GM23338 (cell line): Measurements from ENCODE around the gene GRK5. TPM values are rescaled to one million over a fixed set of nuclear protein-coding genes. Genes with fewer than 3 reads are reported as not detected.

Experiments
- ATAC-seq: fragments of 200-7000 bp; cut with Tn5 transposase; 3 replicates; pipeline ENCODE4 v1.9.1; 2020
- DNase-seq: peaks from one replicate; pipeline ENCODE4 v3.0.0-alpha.2; 2015; ENCODE audit warnings: low spot score
- H2AFZ ChIP-seq: fragments of 200-600 bp; sonication (generic); 2 replicates; pipeline ENCODE4 v1.8.0; 2016; ENCODE audit warnings: antibody characterized with exemption, mild to moderate bottlenecking, moderate library complexity
- H3F3A ChIP-seq: fragments of 200-600 bp; sonication (generic); replicated peaks from 2 replicates; pipeline ENCODE4 v1.8.0; 2017; ENCODE audit warnings: antibody characterized with exemption, mixed run types, low read depth
- H3K27ac ChIP-seq: fragments of 200-600 bp; sonication (generic); 2 replicates; pipeline ENCODE4 v1.6.1; 2016; ENCODE audit warnings: low read depth
- H3K27me3 ChIP-seq: fragments of 200-600 bp; sonication (generic); 2 replicates; pipeline ENCODE4 v1.8.0; 2016; ENCODE audit warnings: mild to moderate bottlenecking, mixed run types, moderate library complexity; ENCODE audit not compliant: insufficient read depth
- H3K36me3 ChIP-seq: fragments of 200-600 bp; sonication (generic); 2 replicates; pipeline ENCODE4 v1.8.0; 2016; ENCODE audit warnings: mild to moderate bottlenecking; ENCODE audit not compliant: insufficient read depth
- H3K4me1 ChIP-seq: fragments of 200-600 bp; sonication (generic); 2 replicates; pipeline ENCODE4 v1.8.0; 2016; ENCODE audit warnings: mild to moderate bottlenecking, moderate library complexity; ENCODE audit not compliant: insufficient read depth
- H3K4me2 ChIP-seq: fragments of 200-600 bp; sonication (generic); 2 replicates; pipeline ENCODE4 v1.7.1; 2017; ENCODE audit warnings: mixed run types
- H3K4me3 ChIP-seq: fragments of 200-600 bp; sonication (generic); 2 replicates; pipeline ENCODE4 v1.6.1; 2016; ENCODE audit warnings: mixed run types
- H3K79me2 ChIP-seq: fragments of 200-600 bp; sonication (generic); replicated peaks from 2 replicates; pipeline ENCODE4 v1.8.0; 2017; ENCODE audit warnings: mild to moderate bottlenecking; ENCODE audit not compliant: insufficient read depth
- H3K9me2 ChIP-seq: fragments of 200-600 bp; sonication (generic); 2 replicates; pipeline ENCODE4 v1.8.0; 2017; ENCODE audit not compliant: insufficient read depth
- H4K20me1 ChIP-seq: fragments of 200-600 bp; sonication (generic); replicated peaks from 2 replicates; pipeline ENCODE4 v1.8.0; 2017; ENCODE audit warnings: mild to moderate bottlenecking; ENCODE audit not compliant: insufficient read depth
- H3K27ac Mint-ChIP-seq: 2 replicates; pipeline ENCODE4 v1.8.0; 2020; ENCODE audit warnings: inconsistent platforms, mild to moderate bottlenecking, moderate library complexity, mixed read lengths
- H3K27me3 Mint-ChIP-seq: 3 replicates; pipeline ENCODE4 v1.8.0; 2022; ENCODE audit warnings: low read depth, mild to moderate bottlenecking, moderate library complexity, mixed read lengths, inconsistent platforms; ENCODE audit not compliant: insufficient read depth, poor library complexity
- H3K36me3 Mint-ChIP-seq: 3 replicates; pipeline ENCODE4 v1.8.0; 2021; ENCODE audit warnings: low read depth, mild to moderate bottlenecking, inconsistent platforms, moderate library complexity, mixed read lengths
- H3K4me1 Mint-ChIP-seq: 3 replicates; pipeline ENCODE4 v1.8.0; 2020; ENCODE audit warnings: mild to moderate bottlenecking, inconsistent platforms, mixed read lengths
- H3K4me3 Mint-ChIP-seq: 3 replicates; pipeline ENCODE4 v1.8.0; 2021; ENCODE audit warnings: moderate library complexity, mild to moderate bottlenecking, inconsistent platforms, mixed read lengths
- H3K9me3 Mint-ChIP-seq: 3 replicates; pipeline ENCODE4 v1.8.0; 2020; ENCODE audit warnings: moderate library complexity, mild to moderate bottlenecking, inconsistent platforms, mixed read lengths
- CREB1 ChIP-seq: fragments of 250-450 bp; sonication (Bioruptor Pico); IDR thresholded peaks from 2 replicates; pipeline ENCODE4 v1.5.0; 2020; ENCODE audit warnings: low read depth, mild to moderate bottlenecking, moderate library complexity
- EZH2 ChIP-seq: fragments of 200-600 bp; sonication (generic); IDR thresholded peaks from one replicate; pipeline ENCODE4 v1.8.0; 2017; ENCODE audit warnings: antibody characterized with exemption, mild to moderate bottlenecking, low read depth; ENCODE audit not compliant: unreplicated experiment
- EZH2phosphoT487 ChIP-seq: fragments of 200-600 bp; sonication (generic); IDR thresholded peaks from one replicate; pipeline ENCODE4 v1.8.1; 2018; ENCODE audit warnings: antibody characterized with exemption; ENCODE audit not compliant: unreplicated experiment
- JUNB ChIP-seq: IDR thresholded peaks from one replicate; pipeline ENCODE4 v1.6.1; 2016; ENCODE audit warnings: antibody characterized with exemption; ENCODE audit not compliant: unreplicated experiment
- NANOG ChIP-seq: IDR thresholded peaks from 2 replicates; pipeline ENCODE4 v1.6.1; 2016; ENCODE audit warnings: antibody characterized with exemption, borderline replicate concordance
- POLR2AphosphoS5 ChIP-seq: IDR thresholded peaks from 2 replicates; pipeline ENCODE4 v1.6.1; 2016; ENCODE audit warnings: antibody characterized with exemption, low read depth
- STAT1 ChIP-seq: IDR thresholded peaks from one replicate; pipeline ENCODE4 v1.6.1; 2016; ENCODE audit warnings: antibody characterized with exemption; ENCODE audit not compliant: unreplicated experiment
- ZNF114 ChIP-seq: fragments of 250-450 bp; sonication (Bioruptor Pico); IDR thresholded peaks from 2 replicates; pipeline ENCODE4 v1.5.0; 2020; ENCODE audit warnings: mild to moderate bottlenecking, moderate library complexity
- ZNF331 ChIP-seq: fragments of 250-450 bp; sonication (Bioruptor Pico); IDR thresholded peaks from 2 replicates; pipeline ENCODE4 v1.5.0; 2020; ENCODE audit warnings: low read depth, mild to moderate bottlenecking, moderate library complexity
- ZNF462 ChIP-seq: fragments of 250-450 bp; sonication (Bioruptor Pico); IDR thresholded peaks from 2 replicates; pipeline ENCODE4 v1.5.0; 2020; ENCODE audit warnings: mild to moderate bottlenecking, moderate library complexity
- polyA plus RNA-seq: library from polyadenylated mRNA; unstranded; fragments of >200 nt; fragmentation: Nextera tagmentation; extraction: Ambion mirVana; gene quantifications from 2 replicates; pipeline ENCODE4 v1.2.1, GENCODE V29; 2016
- total RNA-seq: library from RNA; depleted of rRNA; stranded (reverse); fragments of >200 nt; shearing (Covaris generic); gene quantifications from 2 replicates; pipeline ENCODE4 v1.2.3, GENCODE V29; 2014

GRK5 gene
- total and polyA plus RNA-seq, 2 experiments from 2014 or later = 0.53 to 2.0 TPM

DNA sequence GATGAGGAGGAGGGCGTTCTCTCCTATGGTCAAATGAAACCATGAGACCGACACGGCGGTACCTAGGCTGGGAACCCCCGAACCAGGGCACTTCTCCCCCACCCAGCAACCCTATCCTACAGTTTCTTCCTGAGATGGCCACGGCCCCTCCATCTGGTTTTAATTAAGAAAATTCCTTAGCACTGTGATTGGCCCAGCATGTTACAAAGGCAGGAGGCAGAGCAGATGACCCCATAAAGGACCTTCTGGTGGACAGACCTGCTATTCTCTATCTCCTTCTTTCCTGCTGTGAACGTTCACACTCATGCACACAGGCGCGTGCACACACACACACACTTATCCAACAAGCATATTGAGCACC lies 205.7 kb downstream of the GRK5 start (continued):
- no peak for TF ChIP-seq EZH2phosphoT487
- TF ChIP-seq ZNF114 (CRISPR knock-in tag) = no peak

DNA sequence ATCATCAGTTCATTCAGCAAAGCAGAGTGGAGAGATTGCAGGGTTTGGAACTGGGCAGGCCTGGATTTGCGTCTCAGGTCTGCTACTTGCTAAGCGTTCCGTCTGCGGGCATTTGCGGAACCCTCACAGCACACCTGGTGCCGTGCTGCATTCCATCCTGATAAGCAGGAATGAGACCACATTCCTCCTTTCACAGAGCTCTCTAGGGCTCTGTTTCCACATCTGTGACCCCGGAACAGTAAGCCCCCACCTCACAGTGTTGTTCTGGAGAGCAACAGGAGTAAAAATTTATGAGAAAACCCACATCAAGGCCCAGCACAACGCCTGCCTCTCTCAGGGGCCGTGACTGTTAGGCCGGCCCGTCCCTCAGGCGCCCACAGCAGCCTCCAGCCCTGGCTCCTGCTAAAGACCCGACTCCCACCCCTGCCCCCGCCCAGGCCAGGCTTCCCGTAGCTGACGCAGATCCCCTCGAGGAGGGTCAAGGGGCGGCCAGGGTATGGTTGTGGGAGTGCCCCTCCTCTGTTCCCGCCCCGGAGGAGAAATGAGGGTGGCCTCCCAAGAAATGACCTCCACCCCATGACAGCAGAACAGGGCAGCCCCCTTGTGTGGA lies 206.2 kb downstream of the GRK5 start:
- Histone ChIP-seq H3K4me1 (no peaks in the 10 kb centered on the region; the same call in 1 of the 2 replicates), H2AFZ (no peak overlapping the region), H3K4me2 (0 out of 2 replicates have a peak overlapping the region, but pooled peaks have one; percentile 20), H3K36me3 (no peaks in the 10 kb centered on the region), H3K27me3 (no peaks in the 10 kb centered on the region), H3K79me2 (no peaks in the 10 kb centered on the region), H3K27ac (peak overlapping the region; percentile 81; the same call in 1 of the 2 replicates), H3K4me3 (no peak overlapping the region), H3K9me2 (no peaks in the 10 kb centered on the region), H3F3A (no peaks in the 10 kb centered on the region), H4K20me1 (no peaks in the 10 kb centered on the region)
- peaks cover 14% of the 10 kb centered on the region for H3K4me1 Mint-ChIP-seq
- H3K36me3 Mint-ChIP-seq = no peaks in the 10 kb centered on the region
- no peaks in the 10 kb centered on the region for H3K9me3 Mint-ChIP-seq
- H3K27me3 Mint-ChIP-seq = peaks cover 14% of the 10 kb centered on the region
- no peak overlapping the region for H3K4me3 Mint-ChIP-seq
- DNase-seq = peak; percentile 74
- peak; percentile 63 for ATAC-seq
- TF ChIP-seq ZNF331 (CRISPR knock-in tag) (no peak), EZH2 (no peak), CREB1 (CRISPR knock-in tag) (no peak), POLR2AphosphoS5 (no peak), EZH2phosphoT487 (no peak), ZNF462 (CRISPR knock-in tag) (no peak), JUNB (no peak), NANOG (no peak), ZNF114 (CRISPR knock-in tag) (no peak), STAT1 (no peak)
- H3K27ac Mint-ChIP-seq = peak overlapping the region; percentile 36; the same call in 1 of the 2 replicates
